KOPT-K1 (cell line): ENCODE measurements around the gene PLEKHO1.
"Not testable (repeated sequence)": the region's sequence is repeated elsewhere in the genome, so short reads cannot be mapped to it uniquely, and the experiment has no call there.

Source experiments
- H3K27ac ChIP-seq: fragments of 200-600 bp; sonication (generic); 2 replicates; pipeline ENCODE4 v1.5.1; 2016; ENCODE audit warnings: antibody characterized with exemption, mild to moderate bottlenecking, low read depth, low read length; ENCODE audit not compliant: poor library complexity, severe bottlenecking
- H3K36me3 ChIP-seq: fragments of 200-600 bp; sonication (generic); 2 replicates; pipeline ENCODE4 v1.5.1; 2017; ENCODE audit warnings: antibody characterized with exemption, mild to moderate bottlenecking, low read length, moderate library complexity; ENCODE audit not compliant: insufficient read depth
- H3K9me3 ChIP-seq: fragments of 200-600 bp; sonication (generic); 2 replicates; pipeline ENCODE4 v1.5.1; 2017; ENCODE audit warnings: antibody characterized with exemption, low read length, mild to moderate bottlenecking; ENCODE audit not compliant: insufficient read depth, poor library complexity, severe bottlenecking

Gene PLEKHO1

DNA sequence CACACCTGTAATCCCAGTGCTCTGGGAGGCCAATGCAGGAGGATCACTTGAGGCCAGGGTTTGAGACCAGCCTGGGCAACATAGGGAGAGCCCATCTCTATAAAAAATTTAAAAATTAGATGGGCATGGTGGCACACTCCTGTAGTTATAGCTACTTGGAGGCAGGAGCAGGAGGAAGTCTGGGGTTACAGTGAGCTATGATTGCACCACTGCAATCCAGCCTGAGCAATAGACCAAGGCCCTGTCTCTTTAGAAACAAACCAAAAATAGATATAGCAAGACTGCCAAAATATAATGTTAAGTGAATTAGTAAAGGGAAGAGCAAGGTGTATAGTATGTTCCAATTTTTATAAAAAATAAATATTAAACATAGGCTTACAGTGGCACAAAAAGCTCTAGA, 28.8 kb downstream of the PLEKHO1 start:
- H3K36me3 ChIP-seq: no peaks in the 10 kb centered on the region
- no peak overlapping the region for H3K27ac ChIP-seq
- H3K9me3 ChIP-seq: no peaks in the 10 kb centered on the region

DNA sequence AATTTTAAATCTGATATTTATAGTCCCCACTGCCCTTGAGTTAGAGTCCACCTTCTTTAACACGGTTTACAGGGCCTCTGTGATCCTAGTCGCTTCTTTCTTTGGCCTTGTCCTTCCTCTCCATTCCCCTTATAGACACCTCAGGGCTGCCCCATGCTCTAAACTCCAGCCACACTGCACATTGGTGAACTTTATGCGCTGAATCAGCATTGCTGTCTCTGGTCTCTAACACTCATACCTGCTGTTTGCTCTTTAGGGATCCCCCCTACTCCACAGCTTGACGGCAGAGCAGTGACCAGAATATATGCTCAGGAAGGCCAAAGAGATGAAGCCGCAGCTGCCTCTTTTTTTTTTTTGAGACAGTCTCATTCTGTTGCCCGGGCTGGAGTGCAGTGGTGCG, 30.2 kb downstream of the PLEKHO1 start:
- H3K27ac ChIP-seq: no peak overlapping the region
- H3K9me3 ChIP-seq: no peaks in the 10 kb centered on the region
- no peaks in the 10 kb centered on the region for H3K36me3 ChIP-seq

DNA sequence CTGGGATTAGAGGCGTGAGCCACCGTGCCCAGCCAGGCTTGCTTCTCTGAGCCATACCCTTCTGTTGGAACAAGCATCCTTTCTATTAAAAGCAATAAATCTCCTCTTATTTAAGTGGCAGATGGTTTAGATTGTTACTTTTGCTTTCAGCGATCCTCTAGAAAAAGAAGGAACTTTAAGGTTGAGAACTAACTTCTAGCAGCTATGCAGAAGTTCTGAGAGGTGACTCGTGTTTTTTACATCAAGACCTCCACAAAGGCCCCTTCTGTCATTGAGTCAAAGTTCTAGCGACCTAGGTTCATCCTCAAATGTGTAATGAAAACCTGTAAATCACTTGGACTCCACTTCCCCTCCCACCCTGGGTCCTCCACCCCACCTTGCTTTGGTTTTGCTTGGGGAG, 30.8 kb downstream of the PLEKHO1 start:
- Histone ChIP-seq H3K27ac (no peak overlapping the region), H3K36me3 (no peaks in the 10 kb centered on the region), H3K9me3 (no peaks in the 10 kb centered on the region)

DNA sequence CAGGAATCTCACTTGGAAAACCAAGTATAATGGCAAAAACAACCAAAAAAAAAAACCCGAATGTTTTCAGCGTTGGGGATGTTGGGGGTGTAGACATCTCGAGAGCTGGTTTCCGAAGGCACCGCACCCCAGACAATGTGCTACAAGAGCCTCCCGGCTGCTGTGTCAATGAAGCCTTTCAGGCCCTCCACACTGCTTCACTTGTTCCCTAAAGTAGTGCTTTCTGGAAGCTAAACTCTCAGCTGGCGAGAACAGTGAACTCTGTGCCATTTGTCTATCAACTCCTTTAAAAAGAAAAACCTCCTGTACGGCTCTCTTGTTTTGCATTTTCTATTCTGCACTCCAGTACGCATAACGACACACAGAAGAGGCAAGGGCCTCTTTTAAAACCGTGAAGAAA, 32.5 kb downstream of the PLEKHO1 start:
- Histone ChIP-seq H3K9me3 (no peaks in the 10 kb centered on the region), H3K36me3 (no peaks in the 10 kb centered on the region), H3K27ac (no peak overlapping the region)

DNA sequence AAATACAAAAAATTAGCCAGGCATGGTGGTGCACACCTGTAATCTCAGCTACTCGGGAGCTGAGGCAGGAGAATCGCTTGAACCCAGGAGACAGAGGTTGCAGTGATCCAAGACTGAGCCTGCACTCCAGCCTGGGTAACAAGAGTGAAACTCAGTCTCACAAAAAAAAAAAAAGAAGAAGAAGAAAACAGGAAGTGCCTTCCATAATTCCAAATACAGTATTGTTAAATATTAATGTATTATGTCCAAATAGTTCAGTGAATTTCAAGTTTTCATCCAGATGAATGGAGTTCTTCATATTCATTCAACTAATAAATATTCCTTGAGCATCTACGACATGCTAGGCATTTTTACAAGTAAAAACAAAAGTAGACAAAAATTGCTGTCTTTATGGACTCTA, 33.3 kb downstream of the PLEKHO1 start:
- no peaks in the 10 kb centered on the region for H3K36me3 ChIP-seq
- no peaks in the 10 kb centered on the region for H3K9me3 ChIP-seq
- H3K27ac ChIP-seq: no peak overlapping the region

DNA sequence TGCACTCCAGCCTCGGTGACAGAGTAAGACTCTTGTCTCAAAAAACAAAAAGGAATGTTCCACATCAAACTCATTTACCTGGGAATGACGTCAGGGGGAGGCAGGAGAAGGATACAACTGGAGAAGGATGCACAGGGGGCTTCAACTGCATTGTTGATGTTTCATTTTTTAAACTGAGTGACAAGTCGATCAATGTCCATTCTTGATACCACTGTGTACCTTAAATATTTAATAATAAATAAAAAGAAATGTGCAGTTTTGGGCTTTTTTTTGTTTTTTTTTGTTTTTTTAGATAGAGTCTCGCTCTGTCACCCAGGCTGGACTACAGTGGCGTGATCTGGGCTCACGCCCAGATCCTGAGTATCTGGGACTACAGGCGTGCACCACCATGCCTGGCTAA, 35.8 kb downstream of the PLEKHO1 start:
- no peaks in the 10 kb centered on the region for H3K9me3 ChIP-seq
- no peak overlapping the region for H3K27ac ChIP-seq
- H3K36me3 ChIP-seq: no peaks in the 10 kb centered on the region

DNA sequence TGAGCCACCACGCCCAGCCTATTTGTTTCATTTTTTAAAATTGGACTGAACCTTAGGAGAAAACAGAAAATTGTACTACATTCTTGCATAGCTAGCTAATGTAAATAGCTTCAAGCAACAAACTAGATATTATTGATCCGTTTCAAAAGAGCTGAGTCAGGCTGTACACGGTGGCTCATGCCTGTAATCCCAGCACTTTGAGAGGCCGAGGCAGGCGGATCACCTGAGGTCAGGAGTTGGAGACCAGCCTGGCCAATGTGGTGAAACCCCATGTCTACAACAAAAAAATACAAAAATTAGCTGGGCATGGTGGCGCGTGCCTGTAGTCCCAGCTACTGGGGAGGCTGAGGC, 36.7 kb downstream of the PLEKHO1 start:
- not testable (repeated sequence) for H3K27ac ChIP-seq, H3K9me3 ChIP-seq

DNA sequence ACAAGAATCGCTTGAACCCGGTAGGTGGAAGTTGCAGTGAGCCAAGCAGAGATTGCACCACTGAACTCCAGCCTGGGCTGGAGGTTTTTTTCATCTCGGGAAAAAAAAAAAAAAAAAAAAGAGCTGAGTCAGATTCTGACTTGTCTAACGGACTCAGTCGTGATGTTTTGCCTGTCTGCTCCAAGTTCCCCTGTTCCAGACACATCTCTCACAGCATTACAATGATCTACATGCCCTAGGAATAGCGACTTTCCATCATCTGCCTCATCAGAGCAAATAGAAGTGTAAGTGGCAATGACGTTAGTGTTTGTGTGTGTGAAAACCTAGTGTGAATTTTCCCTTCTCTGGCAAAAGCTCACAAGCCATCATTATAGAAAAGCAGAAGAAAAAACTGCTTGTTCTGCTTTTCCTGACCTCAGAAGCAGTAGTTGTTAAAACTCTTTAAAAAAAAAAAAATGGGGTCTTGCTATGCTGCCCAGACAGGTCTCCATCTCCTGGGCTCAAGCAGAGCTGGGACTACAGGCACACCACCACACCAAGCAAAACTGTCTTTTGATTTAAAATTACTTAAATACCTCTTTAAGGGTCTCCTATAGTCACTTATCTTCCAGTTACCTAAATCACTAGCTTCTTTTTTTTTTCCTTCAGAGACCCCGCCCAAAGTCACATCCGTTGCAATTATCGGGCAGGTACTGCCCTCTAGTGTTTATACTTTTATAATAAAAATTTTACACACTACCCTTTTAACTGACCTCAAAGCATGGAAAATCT, 37.3 kb downstream of the PLEKHO1 start:
- Histone ChIP-seq H3K27ac (no peak overlapping the region), H3K36me3 (no peaks in the 10 kb centered on the region), H3K9me3 (no peaks in the 10 kb centered on the region)

More for the DNA sequence above, 36.7 kb downstream of the PLEKHO1 start:
- H3K36me3 ChIP-seq: not testable (repeated sequence)

DNA sequence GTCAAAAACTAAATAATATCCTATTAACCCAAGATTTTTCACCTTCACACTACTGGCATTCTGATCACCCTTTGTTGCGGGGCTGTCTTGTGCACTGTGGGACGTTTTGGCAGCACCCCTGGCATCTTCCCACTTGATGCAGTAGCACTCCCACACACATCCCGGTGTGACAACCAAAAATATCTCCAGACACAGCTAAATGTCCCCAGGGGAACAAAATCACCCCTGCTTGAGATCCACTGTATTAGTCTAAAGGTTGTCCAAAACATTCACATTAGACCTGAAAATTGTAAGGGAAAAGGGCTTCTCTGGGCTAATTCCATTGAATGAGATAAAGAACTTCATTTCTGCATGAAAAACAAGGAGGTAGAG, 37.8 kb downstream of the PLEKHO1 start:
- Histone ChIP-seq H3K9me3 (no peaks in the 10 kb centered on the region), H3K36me3 (no peaks in the 10 kb centered on the region), H3K27ac (no peak overlapping the region)

DNA sequence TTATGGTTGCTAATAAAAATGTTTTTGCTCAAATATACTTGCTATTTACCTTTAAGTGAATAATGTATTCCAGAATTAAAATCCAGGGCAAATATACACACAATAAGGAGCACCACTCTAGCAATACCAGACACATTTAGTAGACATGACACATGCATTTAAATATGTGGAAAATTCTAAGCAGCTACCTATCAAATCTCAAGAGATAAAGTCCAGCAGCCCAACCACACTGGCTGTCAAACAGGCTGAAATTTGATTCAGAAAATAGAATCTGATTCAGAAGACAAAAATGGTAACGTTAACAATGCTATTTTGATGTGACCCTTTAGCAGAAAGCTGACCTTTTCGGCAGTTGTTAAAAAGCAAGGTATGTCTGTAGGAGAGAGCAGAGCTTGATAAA, 42.3 kb downstream of the PLEKHO1 start:
- H3K9me3 ChIP-seq: no peaks in the 10 kb centered on the region
- H3K36me3 ChIP-seq: no peaks in the 10 kb centered on the region
- no peak overlapping the region for H3K27ac ChIP-seq

DNA sequence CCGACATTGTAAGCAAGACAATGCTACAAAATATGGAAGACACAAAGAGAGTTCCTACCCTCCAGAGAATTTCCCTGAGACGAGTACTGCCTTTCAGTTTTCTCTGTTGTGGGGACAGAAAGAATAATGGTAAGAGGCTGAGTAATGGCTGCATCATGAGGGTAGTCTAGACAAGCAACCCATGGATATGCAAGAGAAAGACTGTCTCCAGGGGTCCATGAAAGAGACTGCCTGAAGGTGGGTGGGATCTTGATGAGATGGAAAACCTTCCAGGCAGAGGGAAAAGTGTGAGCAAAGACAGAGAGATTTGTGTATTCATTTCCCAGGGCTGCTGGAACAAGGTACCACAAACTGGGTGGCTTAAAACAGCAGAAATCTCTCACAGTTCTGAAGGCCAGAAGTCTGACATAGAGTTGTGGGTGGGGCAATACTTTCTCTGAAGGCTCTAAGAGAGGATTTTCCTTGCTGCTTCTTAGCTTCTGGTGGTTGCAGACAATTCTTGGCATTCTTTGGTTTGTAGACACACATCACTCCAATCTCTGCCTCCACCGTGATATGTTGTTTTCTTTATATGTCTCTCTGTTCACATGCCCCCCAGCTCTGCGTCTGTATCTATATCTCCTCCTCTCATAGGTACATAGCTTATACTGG, 44.8 kb downstream of the PLEKHO1 start:
- H3K27ac ChIP-seq: no peak overlapping the region

DNA sequence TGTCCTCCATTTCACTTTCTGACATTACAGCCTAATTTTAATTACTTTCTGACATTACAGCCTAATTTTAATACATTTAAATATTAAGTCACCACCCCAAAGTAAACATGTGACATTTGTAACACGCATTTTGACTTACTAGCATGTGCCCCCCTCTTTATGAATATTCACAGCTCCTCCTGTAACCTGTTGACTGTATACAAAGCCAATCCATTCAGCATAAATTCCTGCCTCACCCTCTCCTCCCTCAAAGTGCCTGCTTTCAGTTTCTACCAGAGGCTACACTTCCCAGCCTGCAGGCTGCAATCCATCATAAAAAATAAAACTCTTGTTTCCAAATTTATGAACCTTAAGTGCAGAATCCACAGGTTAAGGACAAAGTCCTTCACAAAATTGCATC, 46.7 kb downstream of the PLEKHO1 start:
- Histone ChIP-seq H3K27ac (no peak overlapping the region), H3K36me3 (no peaks in the 10 kb centered on the region), H3K9me3 (no peaks in the 10 kb centered on the region)

More for the DNA sequence above, 44.8 kb downstream of the PLEKHO1 start:
- H3K36me3 ChIP-seq: no peaks in the 10 kb centered on the region
- H3K9me3 ChIP-seq: no peaks in the 10 kb centered on the region

DNA sequence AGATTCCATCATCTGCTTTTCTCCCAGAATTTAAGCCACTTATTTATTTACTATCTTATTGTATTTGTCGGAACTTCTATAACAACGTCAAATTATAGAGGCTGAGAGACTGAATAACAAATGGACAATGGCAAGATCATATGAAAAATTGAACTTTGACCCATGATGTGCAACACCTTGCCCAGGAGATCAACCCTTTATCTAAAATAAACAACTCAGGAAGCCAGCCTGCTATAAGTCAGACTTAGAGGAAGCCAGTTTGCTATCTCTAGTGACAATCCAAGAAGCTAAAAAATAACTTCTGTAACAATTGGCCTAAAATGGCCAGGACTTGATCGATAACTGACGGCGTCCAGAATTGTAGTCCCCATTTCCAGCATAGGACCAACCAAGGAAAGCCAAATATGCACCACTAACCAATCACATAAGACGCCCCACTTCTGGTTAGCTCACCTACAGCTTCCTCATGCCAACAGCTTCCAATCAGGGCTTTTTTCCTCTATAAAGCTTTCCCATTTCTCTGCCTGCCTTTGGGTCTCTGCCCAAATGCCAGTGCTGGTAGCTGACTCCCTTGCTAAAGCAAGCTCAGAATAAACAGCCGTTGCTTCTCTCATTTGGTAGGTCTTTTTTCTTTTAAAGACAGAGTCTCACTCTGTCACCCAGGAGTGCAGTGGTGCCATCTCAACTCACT, 57.7 kb downstream of the PLEKHO1 start:
- H3K9me3 ChIP-seq: no peaks in the 10 kb centered on the region
- no peaks in the 10 kb centered on the region for H3K36me3 ChIP-seq
- no peak overlapping the region for H3K27ac ChIP-seq

DNA sequence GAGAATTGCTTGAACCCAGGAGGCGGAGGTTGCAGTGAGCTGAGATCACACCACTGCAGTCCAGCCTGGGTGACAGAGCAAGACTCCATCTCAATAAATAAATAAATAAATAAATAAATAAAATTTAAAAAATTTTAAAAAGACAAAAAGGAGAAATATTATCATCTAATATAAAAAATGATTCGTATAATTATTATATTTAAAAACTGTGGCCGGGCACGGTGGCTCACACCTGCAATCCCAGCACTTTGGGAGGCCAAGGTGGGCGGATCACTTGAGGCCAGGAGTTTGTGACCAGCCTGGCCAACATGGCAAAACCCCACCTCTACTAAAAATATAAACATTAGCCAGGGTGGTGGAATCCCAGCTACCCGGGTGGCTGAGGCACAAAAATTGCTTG, 58.7 kb downstream of the PLEKHO1 start:
- H3K27ac ChIP-seq, H3K9me3 ChIP-seq, H3K36me3 ChIP-seq: not testable (repeated sequence)
